ENCODE results near the gene BRWD1.
"Not testable (repeated sequence)": the region's sequence is repeated elsewhere in the genome, so short reads cannot be mapped to it uniquely, and the experiment has no call there.

The BRWD1 gene

DNA sequence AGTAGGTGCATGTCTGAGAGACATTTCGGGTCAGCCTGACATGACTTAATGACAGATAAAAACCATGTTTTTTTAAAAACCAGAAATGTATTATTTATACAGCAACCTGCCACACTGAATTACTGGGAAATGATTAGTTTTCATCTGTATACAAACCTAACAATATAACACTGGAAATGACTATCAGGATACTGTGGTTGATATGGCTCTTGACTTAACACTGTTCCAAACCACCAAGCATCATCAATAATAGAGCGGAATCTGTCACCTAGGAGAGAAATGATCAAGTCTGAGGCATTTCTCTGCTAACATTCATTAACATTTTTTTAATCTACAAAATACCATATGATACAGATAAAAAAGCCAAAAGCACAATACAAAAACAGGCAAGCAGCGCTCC, 88.5 kb downstream of the BRWD1 start:
- Histone ChIP-seq H3K36me3 (ENCODE audit: low read length) (peaks cover 72% of the 10 kb centered on the region), H3K27me3 (ENCODE audit: low read length) (no peaks in the 10 kb centered on the region), H3K9me3 (ENCODE audit: insufficient read depth, low read length) (no peaks in the 10 kb centered on the region)

DNA sequence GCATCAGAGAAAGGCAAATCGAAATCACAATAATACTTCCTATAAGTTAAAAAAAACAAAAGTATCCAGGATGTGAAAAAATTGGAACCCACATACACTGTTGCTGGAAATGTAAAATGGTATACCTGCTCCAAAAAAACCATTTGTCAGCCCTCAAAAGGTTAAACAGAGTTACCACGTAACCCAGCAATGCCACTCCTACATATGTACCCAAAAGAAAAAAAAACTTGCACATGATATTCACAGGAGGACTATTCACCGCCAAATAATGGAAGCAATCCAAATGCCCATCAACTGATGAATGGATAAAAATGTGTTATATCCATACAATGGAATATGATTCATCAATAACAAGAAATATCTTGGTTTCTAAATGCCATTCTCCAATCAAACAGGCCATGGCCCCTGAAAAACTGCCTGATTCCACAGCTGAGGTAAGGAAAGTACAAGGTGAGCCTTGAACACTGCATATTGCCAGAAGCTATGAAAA, 91.4 kb downstream of the BRWD1 start:
- Histone ChIP-seq H3K9me2 (replicated peaks; ENCODE audit: insufficient read depth, low read length) (no peaks in the 10 kb centered on the region), H3K27me3 (ENCODE audit: low read length) (no peaks in the 10 kb centered on the region), H3K36me3 (ENCODE audit: low read length) (peaks cover 66% of the 10 kb centered on the region), H3K4me2 (ENCODE audit: low read depth, low read length, poor library complexity, severe bottlenecking) (no peak overlapping the region), H3F3A (ENCODE audit: insufficient read depth) (peaks cover 14% of the 10 kb centered on the region; the same call in 1 of the 2 replicates), H3K79me2 (ENCODE audit: insufficient read depth, low read length) (no peaks in the 10 kb centered on the region; the same call in 1 of the 2 replicates), H2AFZ (ENCODE audit: low read depth, low read length, severe bottlenecking) (no peak overlapping the region), H3K4me3 (ENCODE audit: insufficient read depth, low read length, poor library complexity, severe bottlenecking) (no peak overlapping the region), H3K9ac (ENCODE audit: low read length) (no peak overlapping the region), H3K27ac (ENCODE audit: low read depth, low read length) (no peak overlapping the region), H3K9me3 (ENCODE audit: insufficient read depth, low read length) (no peaks in the 10 kb centered on the region), H4K20me1 (ENCODE audit: low read depth, low read length) (no peaks in the 10 kb centered on the region)
- TF ChIP-seq, protein P1, sequence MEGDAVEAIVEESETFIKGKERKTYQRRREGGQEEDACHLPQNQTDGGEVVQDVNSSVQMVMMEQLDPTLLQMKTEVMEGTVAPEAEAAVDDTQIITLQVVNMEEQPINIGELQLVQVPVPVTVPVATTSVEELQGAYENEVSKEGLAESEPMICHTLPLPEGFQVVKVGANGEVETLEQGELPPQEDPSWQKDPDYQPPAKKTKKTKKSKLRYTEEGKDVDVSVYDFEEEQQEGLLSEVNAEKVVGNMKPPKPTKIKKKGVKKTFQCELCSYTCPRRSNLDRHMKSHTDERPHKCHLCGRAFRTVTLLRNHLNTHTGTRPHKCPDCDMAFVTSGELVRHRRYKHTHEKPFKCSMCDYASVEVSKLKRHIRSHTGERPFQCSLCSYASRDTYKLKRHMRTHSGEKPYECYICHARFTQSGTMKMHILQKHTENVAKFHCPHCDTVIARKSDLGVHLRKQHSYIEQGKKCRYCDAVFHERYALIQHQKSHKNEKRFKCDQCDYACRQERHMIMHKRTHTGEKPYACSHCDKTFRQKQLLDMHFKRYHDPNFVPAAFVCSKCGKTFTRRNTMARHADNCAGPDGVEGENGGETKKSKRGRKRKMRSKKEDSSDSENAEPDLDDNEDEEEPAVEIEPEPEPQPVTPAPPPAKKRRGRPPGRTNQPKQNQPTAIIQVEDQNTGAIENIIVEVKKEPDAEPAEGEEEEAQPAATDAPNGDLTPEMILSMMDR (IDR thresholded peaks at IDR 0.05; ENCODE audit: insufficient read depth, low read length, poor library complexity, severe bottlenecking), result no peak
- no peak for TF ChIP-seq EZH2phosphoT487 (conservative IDR thresholded peaks at IDR 0.05; ENCODE audit: low read length)

More for the DNA sequence above, 88.5 kb downstream of the BRWD1 start:
- Histone ChIP-seq H3K27ac (ENCODE audit: low read depth, low read length) (no peak overlapping the region), H3K9ac (ENCODE audit: low read length) (no peak overlapping the region), H4K20me1 (ENCODE audit: low read depth, low read length) (no peaks in the 10 kb centered on the region), H3K9me2 (replicated peaks; ENCODE audit: insufficient read depth, low read length) (no peaks in the 10 kb centered on the region), H3F3A (ENCODE audit: insufficient read depth) (peaks cover 14% of the 10 kb centered on the region; the same call in 1 of the 2 replicates), H3K4me3 (ENCODE audit: insufficient read depth, low read length, poor library complexity, severe bottlenecking) (no peak overlapping the region), H3K4me2 (ENCODE audit: low read depth, low read length, poor library complexity, severe bottlenecking) (no peak overlapping the region), H3K79me2 (ENCODE audit: insufficient read depth, low read length) (peaks cover 6% of the 10 kb centered on the region; the same call in 1 of the 2 replicates), H2AFZ (ENCODE audit: low read depth, low read length, severe bottlenecking) (no peak overlapping the region)
- TF ChIP-seq, protein P1 (IDR thresholded peaks at IDR 0.05; ENCODE audit: insufficient read depth, low read length, poor library complexity, severe bottlenecking), result no peak
- no peak for TF ChIP-seq EZH2phosphoT487 (conservative IDR thresholded peaks at IDR 0.05; ENCODE audit: low read length)

DNA sequence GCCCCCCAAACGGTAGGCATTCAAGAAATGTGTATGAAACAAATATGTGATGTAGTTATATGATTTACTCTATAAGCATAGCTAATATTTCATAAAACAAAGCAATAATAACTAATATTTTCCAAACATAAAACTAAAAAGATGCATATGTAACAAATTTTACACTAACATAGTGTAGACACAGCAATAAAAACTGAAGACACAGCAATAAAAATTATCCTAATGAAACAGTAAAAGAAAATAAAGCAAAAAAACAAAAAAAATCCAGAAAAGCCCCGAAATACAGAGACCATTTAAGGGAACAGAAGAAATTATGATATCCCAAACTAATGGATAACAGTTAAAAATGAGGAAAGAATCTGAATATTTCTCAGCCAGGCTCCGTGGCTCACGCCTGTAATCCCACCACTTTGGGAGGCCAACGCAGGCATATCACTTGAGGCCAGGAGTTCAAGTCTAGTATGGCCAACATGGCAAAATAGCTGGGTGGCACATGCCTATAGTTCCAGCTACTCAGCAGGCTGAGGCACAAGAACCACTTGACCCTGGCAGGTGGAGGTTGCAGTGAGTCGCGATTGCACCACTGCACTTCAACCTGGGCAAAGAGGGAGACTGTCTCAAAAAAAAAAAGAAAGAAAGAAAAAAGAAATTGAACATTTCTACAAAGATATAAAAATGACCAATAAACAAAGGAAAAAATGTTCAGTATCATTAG, 92.0 kb downstream of the BRWD1 start:
- Histone ChIP-seq H3K4me3 (ENCODE audit: insufficient read depth, low read length, poor library complexity, severe bottlenecking) (no peak overlapping the region), H3K9me2 (replicated peaks; ENCODE audit: insufficient read depth, low read length) (no peaks in the 10 kb centered on the region), H3K79me2 (ENCODE audit: insufficient read depth, low read length) (no peaks in the 10 kb centered on the region; the same call in 1 of the 2 replicates), H3K27ac (ENCODE audit: low read depth, low read length) (no peak overlapping the region), H3K36me3 (ENCODE audit: low read length) (peaks cover 66% of the 10 kb centered on the region), H3K4me2 (ENCODE audit: low read depth, low read length, poor library complexity, severe bottlenecking) (no peak overlapping the region), H3K9me3 (ENCODE audit: insufficient read depth, low read length) (no peaks in the 10 kb centered on the region), H4K20me1 (ENCODE audit: low read depth, low read length) (no peaks in the 10 kb centered on the region), H3K27me3 (ENCODE audit: low read length) (no peaks in the 10 kb centered on the region), H2AFZ (ENCODE audit: low read depth, low read length, severe bottlenecking) (no peak overlapping the region), H3F3A (ENCODE audit: insufficient read depth) (peaks cover 14% of the 10 kb centered on the region; the same call in 1 of the 2 replicates), H3K9ac (ENCODE audit: low read length) (no peak overlapping the region)
- no peak for TF ChIP-seq EZH2phosphoT487 (conservative IDR thresholded peaks at IDR 0.05; ENCODE audit: low read length)
- TF ChIP-seq, protein P1 (IDR thresholded peaks at IDR 0.05; ENCODE audit: insufficient read depth, low read length, poor library complexity, severe bottlenecking), result no peak

DNA sequence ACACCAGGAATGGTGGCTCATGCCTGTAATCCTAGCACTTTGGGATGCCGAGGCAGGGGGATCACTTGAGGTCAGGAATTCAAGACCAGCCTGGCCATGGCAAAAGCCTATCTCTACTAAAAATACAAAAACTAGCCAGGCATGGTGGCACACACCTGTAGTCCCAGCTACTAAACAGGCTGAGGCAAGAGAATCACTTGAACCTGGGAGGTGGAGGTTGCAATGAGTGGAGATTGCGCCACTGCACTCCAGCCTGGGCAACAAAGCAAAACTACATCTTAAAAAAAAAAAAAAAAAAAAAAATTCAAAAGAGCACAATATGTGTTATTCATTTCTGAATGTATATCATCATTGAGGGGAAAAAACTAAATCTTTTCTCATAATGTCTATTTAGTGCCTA, 92.6 kb downstream of the BRWD1 start:
- Histone ChIP-seq H3K36me3 (ENCODE audit: low read length) (peaks cover 64% of the 10 kb centered on the region), H3F3A (ENCODE audit: insufficient read depth) (peaks cover 10% of the 10 kb centered on the region; the same call in 1 of the 2 replicates)
- H2AFZ ChIP-seq (ENCODE audit: low read depth, low read length, severe bottlenecking); H4K20me1 ChIP-seq (ENCODE audit: low read depth, low read length); H3K9ac ChIP-seq (ENCODE audit: low read length); H3K79me2 ChIP-seq (ENCODE audit: insufficient read depth, low read length); H3K4me3 ChIP-seq (ENCODE audit: insufficient read depth, low read length, poor library complexity, severe bottlenecking); H3K9me2 ChIP-seq (replicated peaks; ENCODE audit: insufficient read depth, low read length); H3K27ac ChIP-seq (ENCODE audit: low read depth, low read length); H3K4me2 ChIP-seq (ENCODE audit: low read depth, low read length, poor library complexity, severe bottlenecking); H3K27me3 ChIP-seq (ENCODE audit: low read length); H3K9me3 ChIP-seq (ENCODE audit: insufficient read depth, low read length): not testable (repeated sequence)
